MM.1S (cell line): ENCODE data around the gene PPP4R3A.

Experiments
- DNase-seq: peaks from one replicate; pipeline ENCODE4 v3.0.0-alpha.2; 2015
- H2AFZ ChIP-seq: fragments of 300-600 bp; sonication (generic); 2 replicates; pipeline ENCODE4 v1.6.0; 2016; ENCODE audit warnings: antibody characterized with exemption, low read length
- H3F3A ChIP-seq: fragments of 300-600 bp; sonication (generic); 2 replicates; pipeline ENCODE4 v1.6.1; 2016; ENCODE audit warnings: mild to moderate bottlenecking, antibody characterized with exemption, low read length, moderate library complexity, mixed read lengths; ENCODE audit not compliant: insufficient read depth
- H3K27ac ChIP-seq: fragments of 300-600 bp; sonication (generic); 2 replicates; pipeline ENCODE4 v1.5.1; 2016; ENCODE audit warnings: mild to moderate bottlenecking, low read length
- H3K27me3 ChIP-seq: fragments of 300-600 bp; sonication (generic); replicated peaks from 2 replicates; pipeline ENCODE4 v1.6.0; 2016; ENCODE audit warnings: low read length; ENCODE audit not compliant: insufficient read depth
- H3K36me3 ChIP-seq: fragments of 300-600 bp; sonication (generic); replicated peaks from 2 replicates; pipeline ENCODE4 v1.6.1; 2016; ENCODE audit warnings: mild to moderate bottlenecking, low read length, mixed read lengths; ENCODE audit not compliant: insufficient read depth
- H3K4me1 ChIP-seq: fragments of 300-600 bp; sonication (generic); 2 replicates; pipeline ENCODE4 v1.6.1; 2016; ENCODE audit warnings: low read length, mixed read lengths
- H3K4me2 ChIP-seq: fragments of 300-600 bp; sonication (generic); 2 replicates; pipeline ENCODE4 v1.6.0; 2016; ENCODE audit warnings: low read depth, low read length
- H3K4me3 ChIP-seq: fragments of 300-600 bp; sonication (generic); 2 replicates; pipeline ENCODE4 v1.5.1; 2016; ENCODE audit warnings: low read length, mixed read lengths
- H3K79me2 ChIP-seq: fragments of 300-600 bp; sonication (generic); 2 replicates; pipeline ENCODE4 v1.6.1; 2016; ENCODE audit warnings: mixed run types, low read length, mixed read lengths
- H3K9ac ChIP-seq: fragments of 300-600 bp; sonication (generic); 2 replicates; pipeline ENCODE4 v1.6.1; 2016; ENCODE audit warnings: low read length, mixed read lengths
- H3K9me2 ChIP-seq: fragments of 300-600 bp; sonication (generic); replicated peaks from 2 replicates; pipeline ENCODE4 v1.6.1; 2016; ENCODE audit warnings: mild to moderate bottlenecking, low read length, mixed read lengths; ENCODE audit not compliant: insufficient read depth
- H3K9me3 ChIP-seq: fragments of 300-600 bp; sonication (generic); replicated peaks from 2 replicates; pipeline ENCODE4 v1.6.1; 2016; ENCODE audit warnings: mild to moderate bottlenecking, low read length, mixed read lengths; ENCODE audit not compliant: insufficient read depth
- H4K20me1 ChIP-seq: fragments of 300-600 bp; sonication (generic); 2 replicates; pipeline ENCODE4 v1.6.1; 2016; ENCODE audit warnings: mild to moderate bottlenecking, low read length, moderate library complexity, mixed read lengths; ENCODE audit not compliant: insufficient read depth
- CTCF ChIP-seq: fragments of 300-600 bp; sonication (generic); IDR thresholded peaks from 2 replicates; pipeline ENCODE4 v1.5.1; 2016; ENCODE audit warnings: antibody characterized with exemption, low read length, mixed read lengths
- EZH2 ChIP-seq: fragments of 300-600 bp; sonication (generic); optimal IDR thresholded peaks from 2 replicates; pipeline ENCODE3; 2017; ENCODE audit warnings: low read depth, mild to moderate bottlenecking, antibody characterized with exemption, low read length, mixed read lengths
- EZH2phosphoT487 ChIP-seq: fragments of 300-600 bp; sonication (generic); IDR thresholded peaks from 2 replicates; pipeline ENCODE4 v1.6.1; 2018; ENCODE audit warnings: antibody characterized with exemption, low read length

Gene PPP4R3A

GRCh38 chr14:91473046-91473445 lies 37.1 kb downstream of the PPP4R3A start:
- no peaks in the 10 kb centered on the region for H3K27me3 ChIP-seq
- H3K9me3 ChIP-seq: no peaks in the 10 kb centered on the region
- H2AFZ ChIP-seq: no peak overlapping the region
- no peak overlapping the region for H3K27ac ChIP-seq
- no peak overlapping the region for H3K4me3 ChIP-seq
- no peaks in the 10 kb centered on the region for H3K4me1 ChIP-seq
- no peaks in the 10 kb centered on the region for H4K20me1 ChIP-seq
- DNase-seq: no peak
- no peaks in the 10 kb centered on the region for H3F3A ChIP-seq
- no peak overlapping the region for H3K4me2 ChIP-seq
- no peaks in the 10 kb centered on the region; the same call in 1 of the 2 replicates for H3K36me3 ChIP-seq
- H3K9ac ChIP-seq: no peak overlapping the region
- H3K9me2 ChIP-seq: no peaks in the 10 kb centered on the region
- H3K79me2 ChIP-seq: peaks cover 24% of the 10 kb centered on the region
- TF ChIP-seq EZH2phosphoT487 (no peak), EZH2 (no peak), CTCF (no peak)

GRCh38 chr14:91470216-91470615 lies 39.9 kb downstream of the PPP4R3A start:
- no peak for DNase-seq
- no peaks in the 10 kb centered on the region for H4K20me1 ChIP-seq
- no peaks in the 10 kb centered on the region for H3K4me1 ChIP-seq
- H2AFZ ChIP-seq: no peak overlapping the region
- no peak overlapping the region for H3K27ac ChIP-seq
- H3K9me3 ChIP-seq: no peaks in the 10 kb centered on the region
- no peaks in the 10 kb centered on the region for H3K27me3 ChIP-seq
- H3K36me3 ChIP-seq: no peaks in the 10 kb centered on the region; the same call in 1 of the 2 replicates
- peaks cover 12% of the 10 kb centered on the region for H3K79me2 ChIP-seq
- TF ChIP-seq CTCF (no peak), EZH2phosphoT487 (no peak), EZH2 (no peak)
- no peak overlapping the region for H3K9ac ChIP-seq
- no peaks in the 10 kb centered on the region for H3K9me2 ChIP-seq
- H3F3A ChIP-seq: no peaks in the 10 kb centered on the region
- no peak overlapping the region for H3K4me3 ChIP-seq
- no peak overlapping the region for H3K4me2 ChIP-seq

- H3K4me2 ChIP-seq: no peak overlapping the region
- no peak overlapping the region for H2AFZ ChIP-seq
- H3K27ac ChIP-seq: no peak overlapping the region
- H3K27me3 ChIP-seq: no peaks in the 10 kb centered on the region
- TF ChIP-seq CTCF: no peak
- no peak for TF ChIP-seq EZH2
- no peak for TF ChIP-seq EZH2phosphoT487
- H3K9me2 ChIP-seq: no peaks in the 10 kb centered on the region
- H3K9ac ChIP-seq: no peak overlapping the region
- 0 out of 2 replicates have a peak, but pooled peaks cover 3% of the 10 kb centered on the region for H3K79me2 ChIP-seq
- H3K36me3 ChIP-seq: no peaks in the 10 kb centered on the region; the same call in 1 of the 2 replicates
- no peak overlapping the region for H3K4me3 ChIP-seq
- no peaks in the 10 kb centered on the region for H3K9me3 ChIP-seq
- no peaks in the 10 kb centered on the region for H3F3A ChIP-seq
- H4K20me1 ChIP-seq: no peaks in the 10 kb centered on the region
- no peak for DNase-seq
- no peaks in the 10 kb centered on the region for H3K4me1 ChIP-seq
Observed at GRCh38 chr14:91466192-91466591, 43.9 kb downstream of the PPP4R3A start.
